HEK293 (cell line): ENCODE measurements around the gene RSPO1.

Experiments
- ELK4 ChIP-seq: IDR thresholded peaks from 2 replicates; pipeline ENCODE4 v1.6.1; 2011; ENCODE audit warnings: mild to moderate bottlenecking, low read depth, low read length, borderline replicate concordance
- GLIS1 ChIP-seq: fragments of 450-650 bp; formaldehyde crosslinking; IDR thresholded peaks from 2 replicates; pipeline ENCODE4 v1.5.1; 2016; ENCODE audit warnings: missing biosample characterization, missing genetic modification characterization
- SCRT1 ChIP-seq: fragments of 450-650 bp; formaldehyde crosslinking; IDR thresholded peaks from 2 replicates; pipeline ENCODE4 v1.5.1; 2016; ENCODE audit warnings: missing biosample characterization, missing genetic modification characterization, borderline replicate concordance
- ZBTB1 ChIP-seq: fragments of 450-650 bp; formaldehyde crosslinking; IDR thresholded peaks from 2 replicates; pipeline ENCODE4 v1.5.1; 2016; ENCODE audit warnings: missing biosample characterization, missing genetic modification characterization
- ZBTB49 ChIP-seq: fragments of 450-650 bp; formaldehyde crosslinking; IDR thresholded peaks from 2 replicates; pipeline ENCODE4 v1.5.1; 2016; ENCODE audit warnings: missing biosample characterization, missing genetic modification characterization, low read depth
- ZFP37 ChIP-seq: fragments of 450-650 bp; formaldehyde crosslinking; IDR thresholded peaks from 2 replicates; pipeline ENCODE4 v1.5.1; 2016; ENCODE audit warnings: missing biosample characterization, missing genetic modification characterization
- ZNF114 ChIP-seq: fragments of 450-650 bp; formaldehyde crosslinking; IDR thresholded peaks from 2 replicates; pipeline ENCODE4 v1.5.0; 2017; ENCODE audit warnings: missing biosample characterization, missing genetic modification characterization
- ZNF16 ChIP-seq: fragments of 450-650 bp; formaldehyde crosslinking; IDR thresholded peaks from 2 replicates; pipeline ENCODE4 v1.5.1; 2016; ENCODE audit warnings: low read depth, missing biosample characterization, missing genetic modification characterization
- ZNF2 ChIP-seq: fragments of 450-650 bp; formaldehyde crosslinking; IDR thresholded peaks from 2 replicates; pipeline ENCODE4 v1.5.1; 2016; ENCODE audit warnings: missing biosample characterization, missing genetic modification characterization
- ZNF202 ChIP-seq: fragments of 450-650 bp; formaldehyde crosslinking; IDR thresholded peaks from 2 replicates; pipeline ENCODE4 v1.5.1; 2016; ENCODE audit warnings: missing biosample characterization, missing genetic modification characterization, borderline replicate concordance
- ZNF239 ChIP-seq: fragments of 450-650 bp; formaldehyde crosslinking; IDR thresholded peaks from 2 replicates; pipeline ENCODE4 v1.5.1; 2016; ENCODE audit warnings: missing biosample characterization, missing genetic modification characterization
- ZNF354C ChIP-seq: fragments of 450-650 bp; formaldehyde crosslinking; IDR thresholded peaks from 2 replicates; pipeline ENCODE4 v1.5.1; 2016; ENCODE audit warnings: missing biosample characterization, missing genetic modification characterization, low read depth, borderline replicate concordance
- ZNF514 ChIP-seq: fragments of 450-650 bp; formaldehyde crosslinking; IDR thresholded peaks from 2 replicates; pipeline ENCODE4 v1.5.1; 2016; ENCODE audit warnings: missing biosample characterization, missing genetic modification characterization
- ZNF521 ChIP-seq: fragments of 450-650 bp; formaldehyde crosslinking; IDR thresholded peaks from 2 replicates; pipeline ENCODE4 v1.5.1; 2017; ENCODE audit warnings: missing biosample characterization, mild to moderate bottlenecking, missing genetic modification characterization
- ZNF530 ChIP-seq: fragments of 450-650 bp; formaldehyde crosslinking; IDR thresholded peaks from 2 replicates; pipeline ENCODE4 v1.5.1; 2016; ENCODE audit warnings: low read depth, missing biosample characterization, missing genetic modification characterization
- ZNF571 ChIP-seq: fragments of 450-650 bp; formaldehyde crosslinking; IDR thresholded peaks from 2 replicates; pipeline ENCODE4 v1.5.0; 2017; ENCODE audit warnings: missing biosample characterization, missing genetic modification characterization
- ZNF580 ChIP-seq: fragments of 450-650 bp; formaldehyde crosslinking; IDR thresholded peaks from 2 replicates; pipeline ENCODE4 v1.5.1; 2016; ENCODE audit warnings: missing biosample characterization, missing genetic modification characterization
- ZNF660 ChIP-seq: fragments of 450-650 bp; IDR thresholded peaks from 2 replicates; pipeline ENCODE4 v1.5.1; 2018; ENCODE audit warnings: missing biosample characterization, mild to moderate bottlenecking, missing genetic modification characterization
- ZNF76 ChIP-seq: fragments of 450-650 bp; formaldehyde crosslinking; IDR thresholded peaks from 2 replicates; pipeline ENCODE4; 2016; ENCODE audit warnings: low read depth, missing biosample characterization, missing genetic modification characterization, borderline replicate concordance
- ZNF768 ChIP-seq: fragments of 450-650 bp; formaldehyde crosslinking; IDR thresholded peaks from 2 replicates; pipeline ENCODE4 v1.5.1; 2018; ENCODE audit warnings: missing biosample characterization, mild to moderate bottlenecking, missing genetic modification characterization
- ZNF843 ChIP-seq: fragments of 450-650 bp; formaldehyde crosslinking; IDR thresholded peaks from 2 replicates; pipeline ENCODE4 v1.5.1; 2016; ENCODE audit warnings: missing biosample characterization, missing genetic modification characterization
- ZXDB ChIP-seq: fragments of 450-650 bp; formaldehyde crosslinking; IDR thresholded peaks from 2 replicates; pipeline ENCODE4 v1.5.1; 2016; ENCODE audit warnings: missing biosample characterization, missing genetic modification characterization
- TF ChIP-seq, protein P1 (sequence below): fragments of 450-650 bp; formaldehyde crosslinking; conservative IDR thresholded peaks from 2 replicates; pipeline ENCODE4 v1.5.1; 2016; ENCODE audit warnings: low read depth, missing biosample characterization, missing genetic modification characterization
- TF ChIP-seq, protein P2 (sequence below): fragments of 450-650 bp; formaldehyde crosslinking; IDR thresholded peaks from 2 replicates; pipeline ENCODE4 v1.5.1; 2017; ENCODE audit warnings: missing biosample characterization, mild to moderate bottlenecking, missing genetic modification characterization, moderate library complexity
- TF ChIP-seq, protein P3 (sequence below): sonication (generic); formaldehyde crosslinking; IDR thresholded peaks from 2 replicates; pipeline ENCODE4 v1.8.1; 2022; ENCODE audit warnings: mild to moderate bottlenecking, moderate library complexity, missing genetic modification reagents
- TF ChIP-seq, protein P4 (sequence below): fragments of 450-650 bp; formaldehyde crosslinking; IDR thresholded peaks from 2 replicates; pipeline ENCODE4 v1.5.1; 2017; ENCODE audit warnings: missing biosample characterization, missing genetic modification characterization

Gene RSPO1

GRCh38 chr1:37595440-37596181 lies 39.1 kb downstream of the RSPO1 start, which contains the start of gene GNL2 (continued):
- TF ChIP-seq ZNF580 (tag by site-specific recombination) (peak; percentile 60; the same call in 1 of the 2 replicates), ZNF239 (tag by site-specific recombination) (no peak), ZNF571 (tag by site-specific recombination) (no peak), GLIS1 (tag by site-specific recombination) (no peak), ZNF843 (tag by site-specific recombination) (0 out of 2 replicates have a peak, but pooled peaks have one; percentile 47), ZBTB1 (tag by site-specific recombination) (no peak), ZNF521 (no peak), ZXDB (tag by site-specific recombination) (peak; percentile 74), ELK4 (no peak), ZFP37 (peak; percentile 49; the same call in 1 of the 2 replicates), ZNF530 (tag by site-specific recombination) (no peak), ZNF660 (tag by site-specific recombination) (0 out of 2 replicates have a peak, but pooled peaks have one; percentile 59), ZNF2 (peak; percentile 83), ZBTB49 (tag by site-specific recombination) (no peak), SCRT1 (tag by site-specific recombination) (no peak), ZNF16 (tag by site-specific recombination) (no peak), ZNF768 (tag by site-specific recombination) (no peak), ZNF354C (tag by site-specific recombination) (no peak), ZNF202 (tag by site-specific recombination) (no peak), ZNF514 (tag by site-specific recombination) (no peak), ZNF114 (tag by site-specific recombination) (no peak), ZNF76 (tag by site-specific recombination) (peak; percentile 71; the same call in 1 of the 2 replicates)
- TF ChIP-seq, protein P1, sequence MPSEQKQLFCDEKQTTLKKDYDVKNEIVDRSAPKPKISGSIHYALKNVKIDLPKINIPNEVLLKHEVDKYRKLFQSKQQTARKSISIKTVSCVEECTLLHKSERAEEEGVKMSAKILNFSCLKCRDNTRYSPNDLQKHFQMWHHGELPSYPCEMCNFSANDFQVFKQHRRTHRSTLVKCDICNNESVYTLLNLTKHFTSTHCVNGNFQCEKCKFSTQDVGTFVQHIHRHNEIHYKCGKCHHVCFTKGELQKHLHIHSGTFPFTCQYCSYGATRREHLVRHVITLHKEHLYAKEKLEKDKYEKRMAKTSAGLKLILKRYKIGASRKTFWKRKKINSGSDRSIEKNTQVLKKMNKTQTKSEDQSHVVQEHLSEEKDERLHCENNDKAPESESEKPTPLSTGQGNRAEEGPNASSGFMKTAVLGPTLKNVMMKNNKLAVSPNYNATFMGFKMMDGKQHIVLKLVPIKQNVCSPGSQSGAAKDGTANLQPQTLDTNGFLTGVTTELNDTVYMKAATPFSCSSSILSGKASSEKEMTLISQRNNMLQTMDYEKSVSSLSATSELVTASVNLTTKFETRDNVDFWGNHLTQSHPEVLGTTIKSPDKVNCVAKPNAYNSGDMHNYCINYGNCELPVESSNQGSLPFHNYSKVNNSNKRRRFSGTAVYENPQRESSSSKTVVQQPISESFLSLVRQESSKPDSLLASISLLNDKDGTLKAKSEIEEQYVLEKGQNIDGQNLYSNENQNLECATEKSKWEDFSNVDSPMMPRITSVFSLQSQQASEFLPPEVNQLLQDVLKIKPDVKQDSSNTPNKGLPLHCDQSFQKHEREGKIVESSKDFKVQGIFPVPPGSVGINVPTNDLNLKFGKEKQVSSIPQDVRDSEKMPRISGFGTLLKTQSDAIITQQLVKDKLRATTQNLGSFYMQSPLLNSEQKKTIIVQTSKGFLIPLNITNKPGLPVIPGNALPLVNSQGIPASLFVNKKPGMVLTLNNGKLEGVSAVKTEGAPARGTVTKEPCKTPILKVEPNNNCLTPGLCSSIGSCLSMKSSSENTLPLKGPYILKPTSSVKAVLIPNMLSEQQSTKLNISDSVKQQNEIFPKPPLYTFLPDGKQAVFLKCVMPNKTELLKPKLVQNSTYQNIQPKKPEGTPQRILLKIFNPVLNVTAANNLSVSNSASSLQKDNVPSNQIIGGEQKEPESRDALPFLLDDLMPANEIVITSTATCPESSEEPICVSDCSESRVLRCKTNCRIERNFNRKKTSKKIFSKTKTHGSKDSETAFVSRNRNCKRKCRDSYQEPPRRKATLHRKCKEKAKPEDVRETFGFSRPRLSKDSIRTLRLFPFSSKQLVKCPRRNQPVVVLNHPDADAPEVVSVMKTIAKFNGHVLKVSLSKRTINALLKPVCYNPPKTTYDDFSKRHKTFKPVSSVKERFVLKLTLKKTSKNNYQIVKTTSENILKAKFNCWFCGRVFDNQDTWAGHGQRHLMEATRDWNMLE (tag by site-specific recombination), result peak; percentile 56
- TF ChIP-seq, protein P2, sequence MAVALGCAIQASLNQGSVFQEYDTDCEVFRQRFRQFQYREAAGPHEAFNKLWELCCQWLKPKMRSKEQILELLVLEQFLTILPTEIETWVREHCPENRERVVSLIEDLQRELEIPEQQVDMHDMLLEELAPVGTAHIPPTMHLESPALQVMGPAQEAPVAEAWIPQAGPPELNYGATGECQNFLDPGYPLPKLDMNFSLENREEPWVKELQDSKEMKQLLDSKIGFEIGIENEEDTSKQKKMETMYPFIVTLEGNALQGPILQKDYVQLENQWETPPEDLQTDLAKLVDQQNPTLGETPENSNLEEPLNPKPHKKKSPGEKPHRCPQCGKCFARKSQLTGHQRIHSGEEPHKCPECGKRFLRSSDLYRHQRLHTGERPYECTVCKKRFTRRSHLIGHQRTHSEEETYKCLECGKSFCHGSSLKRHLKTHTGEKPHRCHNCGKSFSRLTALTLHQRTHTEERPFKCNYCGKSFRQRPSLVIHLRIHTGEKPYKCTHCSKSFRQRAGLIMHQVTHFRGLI, result no peak
- TF ChIP-seq, protein P3, sequence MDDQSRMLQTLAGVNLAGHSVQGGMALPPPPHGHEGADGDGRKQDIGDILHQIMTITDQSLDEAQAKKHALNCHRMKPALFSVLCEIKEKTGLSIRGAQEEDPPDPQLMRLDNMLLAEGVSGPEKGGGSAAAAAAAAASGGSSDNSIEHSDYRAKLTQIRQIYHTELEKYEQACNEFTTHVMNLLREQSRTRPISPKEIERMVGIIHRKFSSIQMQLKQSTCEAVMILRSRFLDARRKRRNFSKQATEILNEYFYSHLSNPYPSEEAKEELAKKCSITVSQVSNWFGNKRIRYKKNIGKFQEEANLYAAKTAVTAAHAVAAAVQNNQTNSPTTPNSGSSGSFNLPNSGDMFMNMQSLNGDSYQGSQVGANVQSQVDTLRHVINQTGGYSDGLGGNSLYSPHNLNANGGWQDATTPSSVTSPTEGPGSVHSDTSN (CRISPR knock-in tag), result no peak
- TF ChIP-seq, protein P4, sequence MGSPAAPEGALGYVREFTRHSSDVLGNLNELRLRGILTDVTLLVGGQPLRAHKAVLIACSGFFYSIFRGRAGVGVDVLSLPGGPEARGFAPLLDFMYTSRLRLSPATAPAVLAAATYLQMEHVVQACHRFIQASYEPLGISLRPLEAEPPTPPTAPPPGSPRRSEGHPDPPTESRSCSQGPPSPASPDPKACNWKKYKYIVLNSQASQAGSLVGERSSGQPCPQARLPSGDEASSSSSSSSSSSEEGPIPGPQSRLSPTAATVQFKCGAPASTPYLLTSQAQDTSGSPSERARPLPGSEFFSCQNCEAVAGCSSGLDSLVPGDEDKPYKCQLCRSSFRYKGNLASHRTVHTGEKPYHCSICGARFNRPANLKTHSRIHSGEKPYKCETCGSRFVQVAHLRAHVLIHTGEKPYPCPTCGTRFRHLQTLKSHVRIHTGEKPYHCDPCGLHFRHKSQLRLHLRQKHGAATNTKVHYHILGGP (tag by site-specific recombination), result no peak
